HUES6 (cell line): ENCODE results near the gene HIGD1B.
"Not testable (repeated sequence)": the region's sequence is repeated elsewhere in the genome, so short reads cannot be mapped to it uniquely, and the experiment has no call there.

Source experiments
- H3K27ac ChIP-seq: 2 replicates; pipeline ENCODE4 v1.7.0; 2013; ENCODE audit warnings: low read depth, mild to moderate bottlenecking, low read length, inconsistent platforms
- H3K27me3 ChIP-seq: 2 replicates; pipeline ENCODE4 v1.6.1; 2013; ENCODE audit warnings: low read length; ENCODE audit not compliant: control insufficient read depth, insufficient read depth
- H3K36me3 ChIP-seq: 2 replicates; pipeline ENCODE4 v1.6.1; 2013; ENCODE audit warnings: low read length; ENCODE audit not compliant: control insufficient read depth, insufficient read depth
- H3K4me1 ChIP-seq: 2 replicates; pipeline ENCODE4 v1.6.1; 2013; ENCODE audit warnings: low read length; ENCODE audit not compliant: control insufficient read depth, insufficient read depth
- H3K4me3 ChIP-seq: 2 replicates; pipeline ENCODE4 v1.5.1; 2013; ENCODE audit warnings: low read depth, low read length
- H3K9ac ChIP-seq: one replicate; pipeline ENCODE4 v1.6.1; 2013; ENCODE audit warnings: mild to moderate bottlenecking, low read length
- H3K9me3 ChIP-seq: 2 replicates; pipeline ENCODE4 v1.6.1; 2013; ENCODE audit warnings: low read depth, low read length; ENCODE audit not compliant: control insufficient read depth, insufficient read depth

HIGD1B gene

GRCh38 chr17:44847586-44847985 lies at the start of gene HIGD1B:
Gene HIGD1B (plus strand): TSS chr17:44847883. CDS start chr17:44848153, 270 bp downstream.
- H3K9ac ChIP-seq = no peak within 1 kb of the TSS
- H3K27ac ChIP-seq = no peak within 1 kb of the TSS
- peaks cover 21% of the 10 kb centered on the region for H3K4me1 ChIP-seq

GRCh38 chr17:44798356-44798755 lies 49.3 kb upstream of the HIGD1B start:
- H3K27me3 ChIP-seq = no peaks in the 10 kb centered on the region
- no peak overlapping the region for H3K27ac ChIP-seq
- peaks cover 53% of the 10 kb centered on the region for H3K36me3 ChIP-seq
- no peaks in the 10 kb centered on the region for H3K9me3 ChIP-seq
- H3K4me1 ChIP-seq = peaks cover 16% of the 10 kb centered on the region
- H3K4me3 ChIP-seq = no peak overlapping the region
- H3K9ac ChIP-seq = no peak overlapping the region

More at GRCh38 chr17:44847586-44847985, at the start of gene HIGD1B:
- Histone ChIP-seq H3K9me3 (no peaks in the 10 kb centered on the region), H3K4me3 (no peak within 1 kb of the TSS), H3K27me3 (no peaks in the 10 kb centered on the region), H3K36me3 (peaks cover 30% of the 10 kb centered on the region)

GRCh38 chr17:44801880-44802279 lies 45.8 kb upstream of the HIGD1B start:
- no peak overlapping the region for H3K9ac ChIP-seq
- no peak overlapping the region for H3K27ac ChIP-seq
- no peaks in the 10 kb centered on the region for H3K4me1 ChIP-seq
- no peaks in the 10 kb centered on the region for H3K9me3 ChIP-seq
- no peak overlapping the region for H3K4me3 ChIP-seq
- peaks cover 83% of the 10 kb centered on the region for H3K36me3 ChIP-seq
- H3K27me3 ChIP-seq = no peaks in the 10 kb centered on the region

- no peaks in the 10 kb centered on the region for H3K9me3 ChIP-seq
- H3K4me1 ChIP-seq = no peaks in the 10 kb centered on the region
- no peak overlapping the region for H3K27ac ChIP-seq
- H3K9ac ChIP-seq = no peak overlapping the region
- no peaks in the 10 kb centered on the region for H3K27me3 ChIP-seq
- H3K4me3 ChIP-seq = no peak overlapping the region
- H3K36me3 ChIP-seq = peaks cover 82% of the 10 kb centered on the region
Measured at GRCh38 chr17:44804302-44805089, 43.2 kb upstream of the HIGD1B start.

- Histone ChIP-seq H3K36me3 (peaks cover 56% of the 10 kb centered on the region), H3K4me3 (no peak overlapping the region), H3K9ac (no peak overlapping the region), H3K4me1 (no peaks in the 10 kb centered on the region), H3K27me3 (no peaks in the 10 kb centered on the region), H3K9me3 (no peaks in the 10 kb centered on the region), H3K27ac (no peak overlapping the region)
Measured at GRCh38 chr17:44807093-44807816, 40.4 kb upstream of the HIGD1B start.

- no peaks in the 10 kb centered on the region for H3K27me3 ChIP-seq
- H3K9me3 ChIP-seq = no peaks in the 10 kb centered on the region
- no peaks in the 10 kb centered on the region for H3K4me1 ChIP-seq
- peaks cover 51% of the 10 kb centered on the region for H3K36me3 ChIP-seq
- no peak overlapping the region for H3K27ac ChIP-seq
- no peak overlapping the region for H3K4me3 ChIP-seq
- H3K9ac ChIP-seq = no peak overlapping the region
Measured at GRCh38 chr17:44807817-44808155, 39.9 kb upstream of the HIGD1B start.

GRCh38 chr17:44808156-44808555 lies 39.5 kb upstream of the HIGD1B start:
- Histone ChIP-seq H3K9ac (no peak overlapping the region), H3K9me3 (no peaks in the 10 kb centered on the region), H3K4me3 (no peak overlapping the region), H3K27me3 (no peaks in the 10 kb centered on the region), H3K36me3 (peaks cover 51% of the 10 kb centered on the region), H3K27ac (no peak overlapping the region), H3K4me1 (no peaks in the 10 kb centered on the region)

- not testable (repeated sequence) for H3K9me3 ChIP-seq, H3K4me1 ChIP-seq, H3K27me3 ChIP-seq, H3K4me3 ChIP-seq, H3K9ac ChIP-seq, H3K27ac ChIP-seq
- peaks cover 45% of the 10 kb centered on the region for H3K36me3 ChIP-seq
Measured at GRCh38 chr17:44808656-44809388, 38.9 kb upstream of the HIGD1B start.

- Histone ChIP-seq H3K9me3 (no peaks in the 10 kb centered on the region), H3K27me3 (no peaks in the 10 kb centered on the region), H3K27ac (no peak overlapping the region), H3K9ac (no peak overlapping the region), H3K4me3 (no peak overlapping the region), H3K36me3 (peaks cover 10% of the 10 kb centered on the region), H3K4me1 (no peaks in the 10 kb centered on the region)
Measured at GRCh38 chr17:44812263-44812662, 35.4 kb upstream of the HIGD1B start.

GRCh38 chr17:44818508-44818907 lies 29.2 kb upstream of the HIGD1B start:
- not testable (repeated sequence) for H3K9ac ChIP-seq, H3K9me3 ChIP-seq, H3K27ac ChIP-seq, H3K36me3 ChIP-seq, H3K4me3 ChIP-seq, H3K4me1 ChIP-seq, H3K27me3 ChIP-seq
